ENCODE data around the gene NBPF4.
"Not testable (repeated sequence)": the region's sequence is repeated elsewhere in the genome, so short reads cannot be mapped to it uniquely, and the experiment has no call there.

Gene NBPF4

DNA sequence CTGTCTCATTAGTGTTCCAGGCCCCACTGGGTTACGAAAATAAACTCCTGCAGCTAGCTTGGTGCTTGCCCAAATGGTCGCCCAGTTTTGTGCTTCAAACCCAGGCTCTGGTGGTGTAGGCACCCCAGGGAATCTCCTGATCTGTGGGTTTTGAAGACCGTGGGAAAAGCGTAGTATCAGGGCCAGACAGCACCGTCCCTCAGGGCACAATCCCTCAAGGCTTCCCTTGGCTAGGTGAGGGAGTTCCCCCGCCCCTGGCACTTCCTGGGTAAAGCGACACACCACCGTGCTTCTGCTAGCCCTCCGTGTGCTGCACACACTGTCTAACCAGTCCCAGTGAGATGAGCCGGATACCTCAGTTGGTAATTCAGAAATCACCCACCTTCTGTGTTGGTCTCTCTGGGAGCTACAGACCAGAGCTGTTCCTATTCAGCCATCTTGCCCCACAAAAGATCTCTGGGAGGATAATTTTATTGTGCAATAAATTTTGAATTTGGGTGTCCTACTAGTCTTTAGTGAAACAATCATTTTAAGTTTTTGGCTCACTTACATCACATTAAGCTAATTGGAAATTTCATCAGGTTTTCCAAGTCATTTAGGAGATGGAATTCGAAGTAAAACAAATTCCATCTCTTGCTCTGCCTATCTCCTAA, 34.3 kb downstream of the NBPF4 start:
- no peak for DNase-seq (ENCODE audit: low read depth)

DNA sequence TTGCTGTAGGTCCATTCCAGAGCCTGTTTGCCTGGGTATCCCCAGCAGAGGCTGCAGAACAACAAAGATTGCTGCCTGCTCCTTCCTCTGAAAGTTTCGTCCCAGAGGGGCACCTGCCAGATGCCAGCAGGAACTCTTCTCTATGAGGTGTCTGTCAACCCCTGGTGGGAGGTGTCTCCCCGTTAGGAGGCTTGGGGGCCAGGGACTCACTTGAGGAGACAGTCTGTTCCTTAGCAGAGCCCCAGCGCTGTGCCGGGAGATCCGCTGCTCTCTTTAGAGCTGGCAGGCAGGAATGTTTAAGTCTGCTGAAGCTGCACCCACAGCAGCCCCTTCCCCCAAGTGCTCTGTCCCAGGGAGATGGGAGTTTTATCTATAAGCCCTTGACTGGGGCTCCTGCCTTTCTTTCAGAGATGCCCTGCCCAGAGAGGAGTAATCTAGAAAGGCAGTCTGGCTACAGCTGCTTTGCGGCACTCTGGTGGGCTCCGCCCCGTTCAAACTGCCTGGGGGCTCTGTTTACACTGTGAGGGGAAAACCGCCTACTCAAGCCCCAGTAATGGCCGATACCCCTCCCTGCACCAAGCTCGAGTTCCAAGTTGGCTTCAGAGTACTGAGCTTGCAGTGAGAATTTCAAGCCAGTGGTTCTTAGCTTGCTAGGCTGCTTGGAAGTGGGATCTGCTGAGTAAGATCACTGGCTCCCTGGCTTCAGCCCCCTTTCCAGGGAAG, 35.0 kb downstream of the NBPF4 start:
- no peak for DNase-seq (ENCODE audit: low read depth)

GRCh38 chr1:108203582-108203981, 40.3 kb downstream of the NBPF4 start:
- DNase-seq (ENCODE audit: low read depth): not testable (repeated sequence)

GRCh38 chr1:108201687-108202086, 42.2 kb downstream of the NBPF4 start:
- no peak for DNase-seq (ENCODE audit: low read depth)

DNA sequence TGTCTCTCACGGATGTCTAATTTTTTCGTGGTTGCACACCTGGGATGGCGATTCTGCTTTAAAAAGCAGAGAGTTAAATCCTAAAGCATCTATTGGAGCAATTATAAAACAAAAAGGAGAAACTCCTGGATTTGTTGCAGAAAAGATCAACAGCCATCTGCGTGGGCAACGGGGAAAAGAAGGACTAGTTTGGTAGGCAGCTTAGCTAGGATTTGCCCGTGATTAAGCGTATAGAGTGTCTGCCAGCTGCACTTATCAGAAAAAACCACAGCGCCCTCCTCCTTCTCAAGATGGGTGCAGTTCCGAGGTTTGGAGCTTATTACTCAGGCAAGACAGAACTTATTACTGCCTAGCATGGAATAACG, 43.2 kb downstream of the NBPF4 start:
- DNase-seq (ENCODE audit: low read depth): peak; percentile 31

- DNase-seq (ENCODE audit: low read depth): peak; percentile 21
Observed at GRCh38 chr1:108199781-108200686, 43.8 kb downstream of the NBPF4 start, which contains the start of gene SLC25A24. SLC25A24 (minus strand) TSS chr1:108200343; CDS start chr1:108200138, 205 bp downstream.

DNA sequence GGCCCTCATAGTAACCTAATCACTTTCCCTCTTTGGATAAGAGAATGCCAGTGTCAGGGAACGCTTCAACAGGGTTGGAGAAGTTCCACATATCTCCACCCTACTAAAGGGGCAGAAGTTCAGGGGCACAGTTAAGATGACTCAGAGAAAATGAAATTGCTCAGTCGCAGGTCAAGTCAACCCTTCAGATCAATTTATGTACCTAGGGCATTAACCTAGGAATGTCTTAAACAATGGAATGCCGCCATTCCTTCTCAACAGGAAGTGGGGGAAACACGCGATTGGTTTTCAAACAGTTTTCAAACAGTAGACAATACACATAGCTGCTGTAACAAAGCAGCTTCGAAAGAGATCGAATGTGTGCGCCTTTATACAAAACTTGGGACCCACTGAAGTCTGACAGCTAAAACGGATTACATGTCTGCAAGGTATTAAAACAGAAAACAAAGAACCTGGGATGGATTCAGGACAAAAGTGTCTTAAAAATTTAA, 44.6 kb downstream of the NBPF4 start:
- peak; percentile 17 for DNase-seq (ENCODE audit: low read depth)

- no peak for DNase-seq (ENCODE audit: low read depth)
Observed at GRCh38 chr1:108194051-108194450, 49.8 kb downstream of the NBPF4 start.

DNA sequence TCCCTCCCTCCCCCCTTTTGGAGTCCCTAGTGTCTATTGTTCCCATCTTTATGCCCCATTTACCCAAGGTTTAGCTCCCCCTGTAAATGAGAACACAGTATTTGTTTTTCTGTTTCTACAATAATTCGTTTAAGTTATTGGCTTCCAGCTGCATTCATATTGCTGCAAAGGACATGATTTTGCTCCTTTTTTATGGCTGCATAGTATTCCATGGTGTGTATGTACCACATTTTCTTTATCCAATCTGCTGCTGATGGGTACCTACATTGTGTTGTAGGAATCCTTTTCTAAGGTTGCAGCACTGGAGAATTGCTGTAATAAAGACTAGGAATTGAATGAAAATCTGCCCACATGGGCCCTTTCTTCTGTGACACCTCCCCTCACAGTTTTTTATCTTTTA, 50.5 kb downstream of the NBPF4 start:
- no peak for DNase-seq (ENCODE audit: low read depth)

GRCh38 chr1:108192581-108192980, 51.3 kb downstream of the NBPF4 start:
- DNase-seq (ENCODE audit: low read depth): no peak

DNA sequence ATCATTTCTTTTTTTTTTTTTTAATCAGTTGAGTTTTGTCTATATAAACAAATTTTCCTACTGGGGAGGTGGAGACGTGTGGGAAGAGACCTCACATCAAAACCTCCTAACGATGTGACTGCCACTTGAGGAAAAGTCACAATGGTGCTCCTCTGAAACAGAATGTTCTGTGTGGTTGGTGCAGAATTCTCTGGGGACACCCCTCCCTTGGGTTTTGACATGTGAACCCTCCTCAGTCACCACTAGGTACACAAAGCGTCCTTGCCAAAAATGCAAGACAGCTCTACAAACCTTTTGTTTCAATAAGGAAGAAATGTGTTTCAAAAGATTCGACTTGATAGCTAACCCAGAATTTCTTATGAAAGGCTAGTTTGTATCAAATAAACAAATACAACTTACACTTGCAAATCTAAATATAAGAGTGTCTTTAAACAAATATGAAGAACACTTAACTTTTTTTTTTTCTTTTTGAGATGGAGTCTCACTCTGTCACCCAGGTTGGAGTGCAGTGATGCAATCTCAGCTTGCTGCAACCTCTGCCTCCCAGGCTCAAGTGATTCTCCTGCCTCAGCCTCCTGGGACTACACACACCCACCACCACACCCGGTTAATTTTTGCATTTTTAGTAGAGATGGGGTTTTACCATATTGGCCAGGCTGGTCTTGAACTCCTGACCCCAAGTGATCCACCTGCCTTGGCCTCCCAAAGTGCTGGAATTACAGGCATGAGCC, 53.0 kb downstream of the NBPF4 start:
- no peak for DNase-seq (ENCODE audit: low read depth)

GRCh38 chr1:108190001-108190634, 53.8 kb downstream of the NBPF4 start:
- no peak for DNase-seq (ENCODE audit: low read depth)

DNA sequence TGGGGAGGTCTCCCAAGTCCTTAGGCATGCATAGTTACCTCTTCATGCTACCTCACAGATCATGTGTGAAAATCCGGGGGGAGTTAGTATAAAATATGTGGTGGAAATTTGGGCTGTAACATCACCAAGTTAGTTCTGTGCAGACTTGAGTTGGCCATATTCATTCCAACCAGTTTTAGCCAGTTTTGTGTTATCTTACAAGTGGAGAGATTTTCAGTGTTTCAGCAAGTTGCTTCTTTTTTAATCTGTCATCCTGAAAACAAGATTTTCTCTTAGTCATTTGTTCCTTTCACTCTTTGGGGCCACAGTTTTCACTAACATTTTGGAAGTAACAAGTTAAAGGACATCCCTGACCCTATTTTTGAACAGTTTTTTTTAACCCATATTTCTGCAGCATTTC, 55.1 kb downstream of the NBPF4 start:
- no peak for DNase-seq (ENCODE audit: low read depth)

DNA sequence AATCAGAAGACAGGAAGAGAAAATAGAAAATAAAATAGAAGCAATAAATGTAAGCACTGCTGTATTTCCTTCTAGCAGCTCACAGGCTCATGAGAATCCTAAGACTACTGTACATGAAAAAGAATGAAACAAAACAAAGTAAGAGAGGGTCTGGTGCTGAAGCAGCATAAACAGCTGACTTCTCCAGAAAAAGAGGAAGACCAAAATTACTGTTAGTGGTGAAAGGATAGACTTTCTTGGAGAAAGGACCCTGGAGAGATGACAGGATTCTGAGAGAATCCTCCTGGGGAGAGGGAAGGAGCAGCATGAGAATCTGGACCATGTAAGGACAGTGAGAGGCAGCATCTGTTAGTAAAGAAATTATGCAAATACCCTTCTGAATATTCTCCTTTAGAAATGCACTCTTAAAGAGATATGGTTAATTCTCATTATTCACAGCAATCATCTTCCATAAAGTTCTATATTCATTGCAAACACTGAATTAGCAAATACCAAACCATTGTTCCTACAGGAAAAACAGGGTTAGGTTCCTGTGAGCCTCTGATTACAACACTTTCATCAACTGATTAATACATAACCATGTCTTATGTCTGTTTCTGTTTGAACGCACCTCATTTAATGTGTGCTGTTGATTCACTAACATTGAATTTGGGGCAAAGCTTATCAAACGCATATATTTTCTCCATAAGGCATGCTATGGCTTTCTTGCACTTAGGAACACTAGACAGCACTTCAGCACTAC, 60.7 kb downstream of the NBPF4 start:
- DNase-seq (ENCODE audit: low read depth): no peak

GRCh38 chr1:108179018-108179417, 64.9 kb downstream of the NBPF4 start:
- DNase-seq (ENCODE audit: low read depth): no peak

Data from GM04503 (cell line).